Liver (tissue), 9 donors: ENCODE data around the gene GMDS. TPM values are rescaled to one million over a fixed set of nuclear protein-coding genes. Genes with fewer than 3 reads are reported as not detected.

ENCODE experiments used
- DNase-seq: peaks from one replicate; pipeline ENCODE4 v3.0.0-alpha.2; 2017; ENCODE audit warnings: low spot score
- H3K27ac ChIP-seq, 2 donors: one replicate each; pipeline ENCODE4 v1.7.0; 2013; ENCODE audit warnings: inconsistent platforms in 2 of 2, low read length in 2 of 2, control low read depth in 1 of 2, low read depth in 1 of 2, mild to moderate bottlenecking in 1 of 2
- H3K27me3 ChIP-seq, 4 donors: one replicate each; pipeline versions ENCODE4 v1.6.1 to v1.7.0; 2013; ENCODE audit warnings: low read length in 3 of 4, inconsistent platforms in 1 of 4, mild to moderate bottlenecking in 1 of 4, moderate library complexity in 1 of 4; ENCODE audit not compliant: control insufficient read depth in 4 of 4, insufficient read depth in 4 of 4
- H3K36me3 ChIP-seq, 4 donors: one replicate each; pipeline versions ENCODE4 v1.6.1 to v1.7.0; 2013; ENCODE audit warnings: low read length in 3 of 4, mild to moderate bottlenecking in 3 of 4, low read depth in 1 of 4, moderate library complexity in 1 of 4; ENCODE audit not compliant: control insufficient read depth in 4 of 4, insufficient read depth in 3 of 4
- H3K4me1 ChIP-seq, 4 donors: one replicate each; pipeline versions ENCODE4 v1.6.1 to v1.7.0; 2013; ENCODE audit warnings: low read length in 3 of 4, mild to moderate bottlenecking in 3 of 4, moderate library complexity in 1 of 4; ENCODE audit not compliant: control insufficient read depth in 4 of 4, insufficient read depth in 4 of 4
- H3K4me3 ChIP-seq, 3 donors: one replicate each; pipeline versions ENCODE4 v1.6.1 to v1.7.0; 2013; ENCODE audit warnings: low read length in 3 of 3, control low read depth in 1 of 3, low read depth in 1 of 3, mild to moderate bottlenecking in 1 of 3
- H3K9ac ChIP-seq, 2 donors: one replicate each; pipeline ENCODE4 v1.7.0; 2013; ENCODE audit warnings: low read length in 2 of 2, mild to moderate bottlenecking in 2 of 2, moderate library complexity in 2 of 2, control low read depth in 1 of 2, low read depth in 1 of 2
- H3K9me3 ChIP-seq, 4 donors: one replicate each; pipeline versions ENCODE4 v1.6.1 to v1.7.0; 2013; ENCODE audit warnings: low read length in 3 of 4; ENCODE audit not compliant: control insufficient read depth in 4 of 4
- EGR1 ChIP-seq, 2 donors: IDR thresholded peaks; 2 replicates each; pipeline ENCODE4 v1.6.1; 2016 to 2018; ENCODE audit warnings: antibody characterized with exemption in 2 of 2, low read depth in 2 of 2
- FOXA1 ChIP-seq: IDR thresholded peaks from 2 replicates; pipeline ENCODE4 v1.6.1; 2016; ENCODE audit warnings: antibody characterized with exemption
- FOXA2 ChIP-seq: IDR thresholded peaks from 2 replicates; pipeline ENCODE4 v1.6.1; 2016; ENCODE audit warnings: antibody characterized with exemption
- GABPA ChIP-seq, 2 donors: IDR thresholded peaks in 1 of 2; conservative IDR thresholded peaks in 1 of 2; 2 replicates each; pipeline ENCODE4 v1.6.1; 2016; ENCODE audit warnings: antibody characterized with exemption in 2 of 2, mild to moderate bottlenecking in 1 of 2, moderate library complexity in 1 of 2
- HNF4A ChIP-seq, 2 donors: conservative IDR thresholded peaks; 2 replicates each; pipeline ENCODE4 v1.6.1; 2016; ENCODE audit warnings: antibody characterized with exemption in 2 of 2, mild to moderate bottlenecking in 2 of 2
- JUND ChIP-seq, 2 donors: IDR thresholded peaks; 2 replicates each; pipeline ENCODE4 v1.6.1; 2016; ENCODE audit warnings: antibody characterized with exemption in 2 of 2
- MAX ChIP-seq: IDR thresholded peaks from 2 replicates; pipeline ENCODE4 v1.6.1; 2016; ENCODE audit warnings: antibody characterized with exemption
- NR2F2 ChIP-seq: IDR thresholded peaks from 2 replicates; pipeline ENCODE4 v1.6.1; 2016; ENCODE audit warnings: antibody characterized with exemption
- RAD21 ChIP-seq, 2 donors: IDR thresholded peaks; 2 replicates each; pipeline ENCODE4 v1.6.1; 2016; ENCODE audit warnings: antibody characterized with exemption in 2 of 2, mild to moderate bottlenecking in 2 of 2
- REST ChIP-seq: IDR thresholded peaks from 2 replicates; pipeline ENCODE4 v1.6.1; 2016; ENCODE audit warnings: antibody characterized with exemption, mild to moderate bottlenecking
- RXRA ChIP-seq, 2 donors: IDR thresholded peaks; 2 replicates each; pipeline ENCODE4 v1.6.1; 2017 to 2018; ENCODE audit warnings: antibody characterized with exemption in 2 of 2, mild to moderate bottlenecking in 1 of 2
- SP1 ChIP-seq: IDR thresholded peaks from 2 replicates; pipeline ENCODE4 v1.6.1; 2018; ENCODE audit warnings: antibody characterized with exemption, mild to moderate bottlenecking
- TAF1 ChIP-seq: conservative IDR thresholded peaks from 2 replicates; pipeline ENCODE4 v1.6.1; 2016; ENCODE audit warnings: antibody characterized with exemption, mild to moderate bottlenecking
- WGBS: extraction: QIAGEN DNeasy Blood & Tissue Kit; methylation state at CpG from one replicate; pipeline ENCODE4 v1.1.7; 2013; 5-methylcytosine and 5-hydroxymethylcytosine counted together
- polyA plus RNA-seq, 2 donors: library from polyadenylated mRNA; stranded (reverse) in 1 of 2; unstranded in 1 of 2; fragments of 200-250 nt in 1 of 2; fragments of >200 nt in 1 of 2; fragmentation: Nextera tagmentation in 1 of 2; extraction: Ambion mirVana in 1 of 2; gene quantifications; one replicate each; pipeline versions ENCODE4 v1.2.1 to v1.2.3, GENCODE V29; 2013 to 2015
- total RNA-seq, 2 donors: library from RNA; depleted of rRNA; stranded (reverse); fragments of >200 nt; gene quantifications; one replicate each; pipeline ENCODE4 v1.2.3, GENCODE V29; 2014
- donor health status: healthy.
- donor health status: healthy.
- donor health status: healthy.
- donor health status: healthy.
- donor health status: healthy.

The GMDS gene
- total and polyA plus RNA-seq, 4 donors, result 3.5 to 15.6 (median 13.0) TPM

GRCh38 chr6:1929931-1930330 is 315.5 kb downstream of the GMDS start:
- no peak overlapping the region for H3K4me3 ChIP-seq
- H3K4me1 ChIP-seq, result no peaks in the 10 kb centered on the region
- 95% methylated on average over 9 of the region's 9 CpGs for WGBS
- H3K36me3 ChIP-seq, result peaks cover 0 to 3% (median 0%) of the 10 kb centered on the region in 4 donors
- DNase-seq, result no peak
- no peaks in the 10 kb centered on the region for H3K27me3 ChIP-seq
- H3K9me3 ChIP-seq, result peaks cover 0 to 2% (median 2%) of the 10 kb centered on the region in 4 donors
- no peak overlapping the region for H3K27ac ChIP-seq
- no peak overlapping the region for H3K9ac ChIP-seq
- no peak for TF ChIP-seq REST
- no peak for TF ChIP-seq RAD21 (IDR thresholded peaks at IDR 0.05)
- no peak for TF ChIP-seq FOXA2
- no peak for TF ChIP-seq FOXA1

GRCh38 chr6:1925743-1926430 is 319.5 kb downstream of the GMDS start:
- peaks cover 0 to 3% (median 0%) of the 10 kb centered on the region in 4 donors for H3K36me3 ChIP-seq
- no peaks in the 10 kb centered on the region for H3K9me3 ChIP-seq
- no peaks in the 10 kb centered on the region for H3K27me3 ChIP-seq
- 91% methylated on average over 10 of the region's 10 CpGs for WGBS
- H3K27ac ChIP-seq, result no peak overlapping the region
- DNase-seq, result no peak
- no peak overlapping the region for H3K9ac ChIP-seq
- no peaks in the 10 kb centered on the region for H3K4me1 ChIP-seq
- no peak overlapping the region for H3K4me3 ChIP-seq
- no peak for TF ChIP-seq NR2F2
- no peak for TF ChIP-seq HNF4A (conservative IDR thresholded peaks at IDR 0.05)
- no peak for TF ChIP-seq RXRA (IDR thresholded peaks at IDR 0.05)
- no peak for TF ChIP-seq EGR1 (IDR thresholded peaks at IDR 0.05; ENCODE audit: low read depth in 2 of 2)
- TF ChIP-seq SP1, result no peak
- no peak for TF ChIP-seq FOXA1
- no peak for TF ChIP-seq TAF1
- no peak for TF ChIP-seq MAX
- no peak for TF ChIP-seq FOXA2
- TF ChIP-seq JUND (IDR thresholded peaks at IDR 0.05), result no peak
- TF ChIP-seq GABPA (IDR thresholded peaks at IDR 0.05 in 1 of 2, conservative IDR thresholded peaks at IDR 0.05 in 1 of 2), result no peak
- no peak for TF ChIP-seq REST
